Thoracic aorta (tissue), 2 donors: ENCODE results near the gene RMRP. TPM values are rescaled to one million over a fixed set of nuclear protein-coding genes. Genes with fewer than 3 reads are reported as not detected.
"Not testable (repeated sequence)": the region's sequence is repeated elsewhere in the genome, so short reads cannot be mapped to it uniquely, and the experiment has no call there.

Source experiments
- ATAC-seq: fragments of 150-250 bp; one replicate; pipeline ENCODE4 v1.8.0; 2017; ENCODE audit warnings: low read depth; ENCODE audit not compliant: insufficient number of reproducible peaks, low FRiP score
- DNase-seq: peaks from one replicate; pipeline ENCODE4 v3.0.0-alpha.2; 2020; ENCODE audit warnings: low spot score
- H3K27ac ChIP-seq, 2 donors: fragments of 200-600 bp; sonication (generic); 1 replicate in 1 of 2; 2 replicates in 1 of 2; pipeline ENCODE4 v1.5.1; 2016; ENCODE audit warnings: mild to moderate bottlenecking in 2 of 2, moderate library complexity in 2 of 2
- H3K27me3 ChIP-seq: fragments of 200-600 bp; sonication (generic); replicated peaks from 2 replicates; pipeline ENCODE4 v1.6.0; 2016; ENCODE audit warnings: mild to moderate bottlenecking; ENCODE audit not compliant: insufficient read depth
- H3K36me3 ChIP-seq: fragments of 200-600 bp; sonication (generic); one replicate; pipeline ENCODE4 v1.5.1; 2016
- H3K4me1 ChIP-seq, 2 donors: fragments of 200-600 bp; sonication (generic); 1 replicate in 1 of 2; 2 replicates in 1 of 2; pipeline versions ENCODE4 v1.5.1 to v1.6.0; 2016; ENCODE audit warnings: low read depth in 2 of 2, mild to moderate bottlenecking in 1 of 2; ENCODE audit not compliant: control insufficient read depth in 1 of 2
- H3K4me3 ChIP-seq: fragments of 200-600 bp; sonication (generic); 2 replicates; pipeline ENCODE4 v1.5.1; 2016; ENCODE audit warnings: mild to moderate bottlenecking
- H3K9me3 ChIP-seq: fragments of 200-600 bp; sonication (generic); 2 replicates; pipeline ENCODE4 v1.5.1; 2016
- total RNA-seq, 2 donors: library from RNA; depleted of rRNA; stranded (reverse); fragments of >200 nt; gene quantifications; one replicate each; pipeline versions ENCODE4 v1.1.0 to v1.2.3, GENCODE V29; 2016
- TF ChIP-seq, protein P1 (sequence below): fragments of 200-600 bp; sonication (generic); IDR thresholded peaks from one replicate; pipeline ENCODE4 v1.5.1; 2019; ENCODE audit warnings: antibody characterized with exemption

Gene RMRP
- total RNA-seq, 2 donors from 2014 or later: 1,550 to 5,543 TPM

DNA sequence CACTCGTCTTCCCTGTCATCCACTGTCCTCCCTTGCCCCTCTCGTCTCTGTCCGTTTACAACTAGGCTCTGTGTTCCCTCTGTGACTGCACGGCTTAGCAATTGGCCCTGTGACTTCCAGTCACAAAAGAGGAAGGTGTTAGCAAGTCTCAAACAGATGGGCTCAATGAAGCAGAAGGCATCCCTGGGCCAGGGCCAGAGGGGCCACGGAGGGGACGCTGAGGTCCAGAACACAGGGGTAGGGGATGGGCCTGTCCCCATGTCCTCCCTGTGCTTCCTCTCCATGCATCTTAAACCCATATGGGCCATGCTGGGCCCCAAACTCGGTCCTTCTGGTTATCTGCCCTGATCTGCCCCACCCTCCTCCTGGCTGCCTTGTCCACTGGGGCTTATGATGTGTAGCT is 39.5 kb downstream of the RMRP start, which contains the start of gene CD72:
Gene CD72, minus strand, starts transcription at position 89 of the 403 bp plus-strand sequence. CDS start 110 bp downstream, outside the sequence.
- H3K27ac ChIP-seq: peak within 1 kb of the TSS in 1 of 2 donors; percentile 21
- H3K27me3 ChIP-seq: no peaks in the 10 kb centered on the region
- H3K4me3 ChIP-seq: peak within 1 kb of the TSS; percentile 70
- peaks cover 0 to 5% of the 10 kb centered on the region in 2 donors for H3K4me1 ChIP-seq
- TF ChIP-seq, protein P1, sequence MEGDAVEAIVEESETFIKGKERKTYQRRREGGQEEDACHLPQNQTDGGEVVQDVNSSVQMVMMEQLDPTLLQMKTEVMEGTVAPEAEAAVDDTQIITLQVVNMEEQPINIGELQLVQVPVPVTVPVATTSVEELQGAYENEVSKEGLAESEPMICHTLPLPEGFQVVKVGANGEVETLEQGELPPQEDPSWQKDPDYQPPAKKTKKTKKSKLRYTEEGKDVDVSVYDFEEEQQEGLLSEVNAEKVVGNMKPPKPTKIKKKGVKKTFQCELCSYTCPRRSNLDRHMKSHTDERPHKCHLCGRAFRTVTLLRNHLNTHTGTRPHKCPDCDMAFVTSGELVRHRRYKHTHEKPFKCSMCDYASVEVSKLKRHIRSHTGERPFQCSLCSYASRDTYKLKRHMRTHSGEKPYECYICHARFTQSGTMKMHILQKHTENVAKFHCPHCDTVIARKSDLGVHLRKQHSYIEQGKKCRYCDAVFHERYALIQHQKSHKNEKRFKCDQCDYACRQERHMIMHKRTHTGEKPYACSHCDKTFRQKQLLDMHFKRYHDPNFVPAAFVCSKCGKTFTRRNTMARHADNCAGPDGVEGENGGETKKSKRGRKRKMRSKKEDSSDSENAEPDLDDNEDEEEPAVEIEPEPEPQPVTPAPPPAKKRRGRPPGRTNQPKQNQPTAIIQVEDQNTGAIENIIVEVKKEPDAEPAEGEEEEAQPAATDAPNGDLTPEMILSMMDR: no peak
- H3K36me3 ChIP-seq: no peaks in the 10 kb centered on the region
- DNase-seq (no peak), ATAC-seq (no peak)
- H3K9me3 ChIP-seq: no peaks in the 10 kb centered on the region

DNA sequence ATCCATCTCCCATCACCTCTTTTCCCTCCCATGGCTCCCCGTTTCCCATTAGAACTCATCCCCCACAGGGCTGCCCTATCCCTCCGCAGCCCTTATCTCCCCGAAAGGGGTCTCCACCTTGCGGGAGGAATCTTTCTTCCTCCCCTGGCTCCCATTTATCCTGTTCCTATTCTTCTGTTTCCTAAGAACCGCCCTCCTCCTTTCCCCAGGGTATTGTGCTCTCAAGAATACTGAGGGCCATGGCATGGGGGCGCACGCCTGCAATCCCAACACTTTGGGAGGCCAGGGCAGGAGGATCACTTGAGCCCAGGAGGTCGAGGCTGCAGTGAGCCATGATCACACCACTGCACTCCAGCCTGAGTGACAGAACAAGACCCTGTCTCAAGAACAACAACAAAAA is 40.3 kb downstream of the RMRP start:
- H3K27ac ChIP-seq: no peak overlapping the region
- ATAC-seq (no peak), DNase-seq (no peak)
- TF ChIP-seq, protein P1: no peak
- H3K4me1 ChIP-seq: peaks cover 0 to 5% of the 10 kb centered on the region in 2 donors
- no peaks in the 10 kb centered on the region for H3K36me3 ChIP-seq
- no peaks in the 10 kb centered on the region for H3K9me3 ChIP-seq
- H3K27me3 ChIP-seq: no peaks in the 10 kb centered on the region
- peak overlapping the region; percentile 70 for H3K4me3 ChIP-seq

DNA sequence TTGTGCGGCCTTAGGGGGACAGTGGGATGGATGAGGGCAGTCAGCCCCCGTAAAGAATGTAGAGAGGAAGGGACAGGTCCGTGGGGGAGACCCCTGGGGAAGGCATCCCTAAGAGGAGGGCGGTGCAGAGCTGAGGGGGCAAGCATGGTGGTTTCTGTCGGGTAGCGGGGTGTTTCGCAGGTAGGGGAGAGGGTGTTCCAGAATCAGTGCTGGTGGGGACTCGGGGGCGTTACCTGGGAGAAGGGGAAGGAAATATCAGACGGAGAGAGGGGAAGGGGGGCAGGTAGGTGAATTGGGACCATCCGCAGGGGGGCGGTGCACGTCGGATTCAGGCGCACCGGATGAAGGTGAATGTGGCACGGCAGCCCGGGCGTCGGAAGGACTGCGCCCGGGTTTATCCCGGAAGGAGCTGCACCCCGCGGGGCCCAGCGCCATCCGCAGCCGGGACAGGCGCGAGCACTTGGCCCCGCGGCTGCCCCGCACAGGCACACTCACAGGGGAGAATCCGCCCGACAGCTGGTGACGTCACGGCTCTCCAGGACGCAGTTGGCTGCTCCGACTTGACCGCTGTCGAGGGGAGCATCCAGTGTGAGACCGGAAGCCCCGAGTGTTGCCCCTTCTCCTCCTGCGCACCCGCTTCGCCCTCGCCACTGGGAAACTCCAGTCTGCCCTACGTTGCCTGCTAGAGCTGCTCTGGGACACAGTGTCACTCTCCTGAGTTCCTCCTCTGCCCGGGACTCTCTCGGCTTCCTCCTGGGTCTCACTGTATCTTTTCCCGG is 40.9 kb downstream of the RMRP start:
- Histone ChIP-seq H3K9me3 (no peaks in the 10 kb centered on the region), H3K27ac (no peak overlapping the region), H3K4me1 (peaks cover 0 to 5% of the 10 kb centered on the region in 2 donors), H3K36me3 (no peaks in the 10 kb centered on the region), H3K27me3 (no peaks in the 10 kb centered on the region), H3K4me3 (peak overlapping the region; percentile 70)
- no peak for DNase-seq
- peak; percentile 8 for ATAC-seq
- TF ChIP-seq, protein P1: no peak

DNA sequence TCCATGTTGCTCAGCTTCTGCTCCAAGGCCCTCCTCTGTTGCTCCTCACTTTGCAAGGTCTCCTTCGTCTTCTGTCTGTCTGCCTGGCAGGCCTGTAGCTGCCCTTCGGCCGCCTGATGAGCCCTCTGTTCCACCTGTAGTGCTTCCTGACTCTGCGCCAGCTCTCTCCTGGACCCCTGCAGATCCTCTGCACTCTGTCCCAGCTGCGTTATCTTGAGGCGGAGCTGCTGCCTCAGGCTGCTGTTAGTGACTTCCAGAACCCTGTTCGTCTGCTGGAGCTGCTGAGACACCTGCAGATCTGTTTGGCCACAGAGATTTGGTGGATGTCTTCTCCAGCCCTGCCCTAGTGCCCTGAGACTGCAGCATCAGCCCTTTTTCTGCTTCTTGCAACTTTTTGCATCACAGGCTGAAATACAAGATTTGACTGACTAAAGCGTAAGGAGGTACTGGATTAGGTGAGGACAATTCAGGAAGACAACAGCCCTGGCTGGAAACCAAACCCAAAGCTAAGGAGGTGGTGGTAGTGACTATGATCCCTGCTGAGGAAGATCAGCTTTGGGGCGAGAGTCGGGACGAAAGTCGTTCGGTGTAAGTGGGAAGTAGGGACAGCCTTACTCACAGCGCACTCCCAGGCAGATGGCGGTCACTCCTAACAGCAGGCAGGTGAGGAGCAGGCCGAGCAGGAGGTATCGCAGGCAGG is 41.7 kb downstream of the RMRP start:
- DNase-seq: no peak
- Histone ChIP-seq H3K27ac (no peak overlapping the region), H3K4me3 (peak overlapping the region; percentile 70), H3K27me3 (no peaks in the 10 kb centered on the region), H3K4me1 (peaks cover 0 to 5% of the 10 kb centered on the region in 2 donors), H3K36me3 (no peaks in the 10 kb centered on the region), H3K9me3 (no peaks in the 10 kb centered on the region)
- no peak for ATAC-seq
- TF ChIP-seq, protein P1: no peak

DNA sequence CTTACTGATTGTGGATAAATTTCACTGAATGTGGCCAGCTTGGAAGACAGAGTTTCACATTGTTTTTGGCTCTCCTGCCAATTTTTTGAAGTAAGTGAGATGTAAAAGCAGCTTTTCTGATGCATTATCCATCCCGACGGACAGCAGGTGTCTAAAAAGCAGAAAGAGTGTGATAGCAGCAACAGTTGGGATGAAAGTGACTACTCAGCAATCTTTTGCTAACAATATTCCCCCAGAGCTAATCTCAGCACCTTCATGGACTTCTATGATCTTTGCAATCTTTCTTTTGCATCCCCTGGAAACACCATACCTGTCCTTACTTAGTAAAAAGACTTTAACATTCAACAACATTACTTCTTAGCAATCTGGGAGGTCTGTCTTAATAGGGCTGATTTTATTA is 45.0 kb downstream of the RMRP start:
- H3K36me3 ChIP-seq: peaks cover 18% of the 10 kb centered on the region
- no peaks in the 10 kb centered on the region for H3K9me3 ChIP-seq
- no peak for DNase-seq
- ATAC-seq: no peak
- no peak overlapping the region for H3K4me3 ChIP-seq
- H3K27me3 ChIP-seq: no peaks in the 10 kb centered on the region
- no peak overlapping the region for H3K27ac ChIP-seq
- TF ChIP-seq, protein P1: no peak
- peaks cover 0 to 5% of the 10 kb centered on the region in 2 donors for H3K4me1 ChIP-seq

DNA sequence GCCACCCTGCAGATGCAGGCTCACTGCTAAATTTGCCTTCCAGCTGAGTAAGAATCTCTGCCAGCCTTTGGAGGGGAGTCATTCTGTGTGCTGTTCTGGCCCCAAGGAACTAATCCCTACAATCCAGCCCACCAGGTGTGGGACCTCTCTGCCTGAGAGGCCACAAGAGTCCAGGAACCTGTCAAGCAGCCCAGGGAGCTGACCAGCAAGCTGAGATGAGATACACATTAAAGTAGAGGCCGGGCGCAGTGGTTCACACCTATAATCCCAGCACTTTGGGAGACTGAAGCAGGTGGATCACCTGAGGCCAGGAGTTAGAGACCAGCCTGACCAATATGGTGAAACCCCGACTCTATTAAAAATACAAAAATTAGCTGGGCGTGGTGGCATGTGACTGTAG is 45.8 kb downstream of the RMRP start:
- H3K27ac ChIP-seq, H3K27me3 ChIP-seq, H3K4me1 ChIP-seq, DNase-seq, H3K9me3 ChIP-seq, H3K4me3 ChIP-seq, ATAC-seq: not testable (repeated sequence)
- peaks cover 24% of the 10 kb centered on the region for H3K36me3 ChIP-seq
